Left kidney (tissue), 1 donor: ENCODE measurements around the gene ARHGAP19. TPM values are rescaled to one million over a fixed set of nuclear protein-coding genes. Genes with fewer than 3 reads are reported as not detected.

ENCODE experiments used
- polyA plus RNA-seq: library from polyadenylated mRNA; unstranded; fragments of 120-200 nt; gene quantifications from one replicate; pipeline ENCODE4 v1.2.1, GENCODE V29; 2013; ENCODE audit not compliant: insufficient read length

The ARHGAP19 gene
- polyA plus RNA-seq, 1 donor: 33.8 TPM

Other genes starting within 250 kb of the ARHGAP19 start
- 9.7 TPM for gene SLIT1, start 106.7 kb downstream of the ARHGAP19 start, polyA plus RNA-seq
- 2.5 TPM for gene FRAT1, start 26.6 kb upstream of the ARHGAP19 start, polyA plus RNA-seq
- 12.0 TPM for gene FRAT2, start 42.1 kb upstream of the ARHGAP19 start, polyA plus RNA-seq
- 28.1 TPM for gene RRP12, start 108.7 kb upstream of the ARHGAP19 start, polyA plus RNA-seq
- gene PGAM1, start 133.6 kb upstream of the ARHGAP19 start, polyA plus RNA-seq: 160 TPM
- gene EXOSC1, start 153.4 kb upstream of the ARHGAP19 start, polyA plus RNA-seq: 41.3 TPM
- 39.1 TPM for gene ZDHHC16, start 153.5 kb upstream of the ARHGAP19 start, polyA plus RNA-seq
- 105 TPM for gene MMS19, start 205.8 kb upstream of the ARHGAP19 start, polyA plus RNA-seq
- gene UBTD1, start 206.3 kb upstream of the ARHGAP19 start, polyA plus RNA-seq: 6.5 TPM